Measurements from ENCODE around the gene TMEM123. TPM values are rescaled to one million over a fixed set of nuclear protein-coding genes. Genes with fewer than 3 reads are reported as not detected.
A peak's percentile ranks its signal among the peaks of the same experiment; 100 is the strongest.
"Not testable (repeated sequence)": the region's sequence is repeated elsewhere in the genome, so short reads cannot be mapped to it uniquely, and the experiment has no call there.

TMEM123 gene
- polyA plus RNA-seq, 3 donors: 210 to 283 (median 274) TPM

DNA sequence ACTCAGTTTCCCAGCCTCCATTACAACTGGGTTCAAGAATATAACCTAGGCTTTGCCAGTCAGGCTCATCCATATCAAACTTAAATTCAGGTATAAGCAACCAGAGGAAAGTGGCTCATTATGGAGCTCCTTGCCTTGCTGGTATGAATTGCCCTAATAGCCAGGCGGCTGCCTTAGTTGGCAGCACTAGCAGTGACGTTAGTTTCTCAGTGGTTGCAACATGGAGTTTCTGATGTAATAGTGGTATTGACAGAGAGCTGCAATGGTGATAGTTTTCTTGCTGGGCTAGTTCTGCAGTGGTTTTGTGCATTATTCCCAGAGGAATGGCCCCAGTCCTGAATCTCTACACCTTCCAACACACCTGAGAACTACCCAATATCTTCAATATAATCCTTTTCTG is 3.8 kb upstream of the TMEM123 start:
- no peak for DNase-seq

DNA sequence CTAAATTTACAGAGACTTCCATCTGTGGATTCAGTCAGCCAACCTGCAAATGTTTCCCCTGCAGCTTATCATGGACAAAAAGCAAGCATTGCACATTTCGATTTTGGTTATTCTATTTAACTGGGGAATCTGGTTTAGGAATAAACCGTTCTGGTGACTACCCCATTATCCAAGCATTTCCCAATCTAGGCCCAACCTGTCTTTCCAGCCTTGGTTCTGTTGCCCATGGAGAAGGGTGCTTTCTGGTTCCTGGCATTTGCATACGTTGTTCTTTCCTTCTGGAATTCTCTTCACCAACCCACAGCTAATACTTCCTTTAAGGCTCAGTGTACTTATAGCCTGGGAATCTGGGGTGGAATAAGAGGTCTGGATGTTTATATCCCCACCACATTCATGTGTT is 1.4 kb upstream of the TMEM123 start:
- DNase-seq: no peak

DNA sequence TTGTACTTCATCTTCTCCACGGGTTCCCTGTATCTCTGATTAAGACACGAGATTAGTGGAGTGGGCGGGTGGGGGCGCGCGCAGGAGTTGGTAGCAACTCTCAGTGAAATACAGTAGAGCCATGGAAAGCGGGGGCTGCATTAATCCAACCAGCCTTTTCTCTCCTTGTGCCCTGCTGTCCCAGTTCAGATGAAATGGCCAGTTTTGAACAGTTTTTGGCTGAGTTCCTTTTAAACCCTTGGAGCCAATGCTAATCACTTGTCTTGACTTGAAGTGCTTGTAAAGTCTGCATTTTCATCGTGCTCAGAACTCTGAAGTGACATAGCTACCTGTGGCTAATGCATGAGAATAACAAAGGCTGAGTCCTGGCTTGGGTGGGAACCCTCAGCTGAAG is 734 bp upstream of the TMEM123 start:
- DNase-seq: no peak

DNA sequence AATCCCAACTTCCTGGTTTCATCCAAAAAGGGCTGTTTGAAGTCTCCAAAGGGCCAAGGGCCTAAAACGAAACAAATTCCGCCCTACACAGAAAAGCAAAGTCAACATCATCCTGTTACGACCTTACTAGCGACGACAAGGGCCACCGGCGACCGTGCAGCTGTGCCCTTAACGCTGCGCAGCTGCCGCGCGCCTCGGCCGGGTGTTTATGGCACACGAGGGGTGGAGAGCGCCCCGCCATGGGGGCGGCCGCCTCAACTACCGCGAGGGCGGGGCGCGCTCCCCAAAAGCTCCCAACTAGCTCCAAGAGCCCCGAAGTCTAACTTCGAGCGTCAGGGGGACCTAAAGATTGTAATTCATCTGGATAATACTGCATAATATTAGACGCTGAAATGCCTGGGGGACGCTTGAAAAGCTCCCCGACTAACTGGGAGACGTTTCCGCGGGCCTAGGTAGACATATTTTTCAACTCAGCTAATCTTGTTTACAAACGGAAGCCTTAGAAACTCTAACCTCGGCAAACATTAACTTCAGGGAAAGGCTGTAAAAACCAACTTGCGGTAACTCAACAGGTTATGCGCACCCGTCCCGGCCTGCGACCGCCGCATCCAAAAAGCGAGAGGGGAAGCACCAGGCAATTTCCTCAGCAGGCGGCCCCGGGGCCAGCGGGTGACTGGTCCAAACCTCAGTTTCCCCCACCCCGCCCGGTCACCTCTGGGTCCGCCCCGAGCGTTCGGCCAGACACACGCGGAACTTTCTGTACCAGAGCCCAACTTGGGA is 694 bp downstream of the TMEM123 start:
- peak; percentile 73 for DNase-seq

DNA sequence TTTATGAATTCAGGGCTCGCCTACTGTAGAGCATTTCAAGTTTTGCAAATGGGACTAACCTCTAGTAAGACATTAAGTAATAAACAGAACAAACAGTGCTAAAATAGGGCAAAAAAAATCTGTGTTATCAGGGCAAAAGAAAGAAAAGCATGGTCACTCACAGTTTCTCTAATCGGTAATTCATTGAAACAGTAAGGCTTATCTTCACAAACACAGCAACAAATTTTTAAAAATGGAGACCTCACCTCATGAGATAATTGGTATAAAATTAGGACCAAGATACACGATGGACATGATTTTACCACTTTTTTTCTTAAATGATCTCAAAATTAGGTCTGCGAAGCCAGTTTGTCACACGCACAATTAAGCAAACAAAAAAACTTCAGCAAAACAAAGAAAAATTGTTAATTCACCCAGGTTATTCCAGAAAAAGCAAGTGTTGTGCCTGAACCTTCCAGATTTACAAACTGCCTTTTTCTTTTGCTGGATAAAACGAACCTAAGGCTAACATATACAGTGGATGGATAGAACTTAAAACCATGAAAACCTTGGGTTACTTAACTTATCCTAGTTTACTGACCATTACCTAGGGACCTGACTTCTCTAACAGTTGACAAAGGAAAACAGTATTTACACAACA is 1.4 kb downstream of the TMEM123 start:
- no peak for DNase-seq

DNA sequence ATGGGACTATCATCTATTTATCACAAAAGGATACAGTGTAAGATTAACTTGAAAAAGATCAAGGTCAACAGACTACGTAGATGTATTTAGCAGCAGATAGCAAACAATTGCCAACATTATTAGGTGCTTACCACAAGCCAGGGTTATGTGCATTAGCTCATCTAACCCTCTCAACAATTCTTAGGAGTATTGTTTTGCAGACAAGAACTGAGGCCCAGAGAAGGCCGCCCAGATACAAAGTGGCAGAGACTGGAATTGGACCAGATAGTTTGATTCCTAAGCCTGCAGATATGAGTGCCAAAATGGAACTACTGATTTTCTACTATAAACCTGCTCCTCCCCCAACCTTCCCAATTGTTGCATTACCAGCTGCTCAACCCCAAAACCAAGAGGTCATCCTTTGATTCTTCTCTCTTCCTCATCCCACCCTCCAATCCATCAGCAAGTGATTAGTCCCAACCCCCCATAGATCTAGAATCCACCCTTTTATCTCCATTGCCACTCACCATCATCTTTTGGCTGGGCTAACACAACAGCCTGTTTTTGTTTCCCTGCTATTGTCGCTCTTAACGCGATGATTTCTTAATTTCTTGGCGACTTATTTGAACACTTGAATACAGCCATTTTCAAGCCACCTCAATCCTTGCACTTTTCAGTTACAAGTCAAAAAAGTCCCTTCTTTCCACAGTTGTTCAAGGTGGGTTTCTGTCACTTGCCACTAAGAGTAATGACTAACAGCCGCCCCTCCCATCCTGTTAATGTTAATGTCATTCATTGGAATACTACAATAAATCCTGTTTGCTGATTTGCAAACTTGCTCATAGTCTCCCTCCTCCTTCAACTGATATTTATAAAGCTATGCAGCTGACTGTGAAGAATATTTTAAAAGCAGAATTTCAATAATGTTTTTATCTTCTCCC is 2.7 kb downstream of the TMEM123 start:
- no peak for DNase-seq

DNA sequence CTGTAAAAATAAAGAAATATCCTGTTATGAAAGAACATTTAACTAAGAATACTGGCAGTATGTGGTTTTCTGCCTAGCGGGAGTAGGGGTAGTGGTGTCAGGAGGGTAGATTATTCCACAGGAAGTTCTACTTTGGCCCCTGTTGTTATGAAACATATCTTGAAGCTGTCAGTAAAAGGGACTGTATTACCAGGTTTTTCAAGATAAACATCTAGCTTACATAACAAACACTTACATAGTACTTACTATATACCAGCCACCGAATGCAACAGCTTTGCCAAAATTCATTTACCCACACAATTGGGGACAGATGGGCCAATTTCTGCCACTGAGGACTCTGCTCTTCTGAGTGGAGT is 3.7 kb downstream of the TMEM123 start:
- DNase-seq: no peak

DNA sequence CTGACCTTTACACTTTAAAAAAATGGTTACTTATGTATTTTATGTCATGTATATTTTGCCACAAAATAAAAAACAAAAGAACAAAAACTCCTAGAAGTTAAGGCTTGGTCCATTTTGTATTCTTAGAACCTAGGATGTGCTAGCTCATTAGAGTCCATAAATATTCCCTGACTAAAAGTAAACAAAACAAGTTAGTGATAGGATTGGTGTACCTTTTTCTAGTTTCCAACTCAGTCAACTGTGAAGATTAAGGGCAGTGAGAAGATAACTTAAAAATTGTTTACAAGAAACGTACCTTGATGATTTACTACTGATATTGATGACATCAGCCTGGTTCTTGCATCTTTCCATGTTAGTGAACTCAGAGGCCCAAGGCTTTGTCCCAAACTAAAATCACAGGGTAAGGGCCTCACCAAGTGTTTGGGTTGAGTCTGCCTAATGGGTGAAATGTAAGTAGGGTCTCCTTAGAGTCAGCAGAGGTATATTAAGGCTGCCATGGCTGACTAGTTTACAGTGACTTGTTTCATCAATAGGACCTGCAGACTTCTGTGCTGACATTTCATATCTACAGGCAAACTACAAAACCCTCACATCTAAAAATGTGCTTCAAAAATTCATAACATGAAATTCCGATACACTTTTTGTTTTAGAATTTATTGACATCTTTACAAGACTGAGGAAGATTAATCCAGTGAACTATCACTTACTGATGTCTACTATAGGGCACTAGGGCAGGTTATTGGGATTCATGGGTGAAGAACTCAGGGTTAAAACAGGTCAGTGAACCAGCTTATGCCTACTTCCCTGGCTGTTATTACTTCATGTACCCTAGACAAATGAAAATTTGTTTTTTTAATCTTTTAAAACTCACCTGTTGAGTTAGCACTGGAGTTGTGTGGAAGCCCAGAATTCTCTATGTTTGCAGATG is 4.4 kb downstream of the TMEM123 start:
- no peak for DNase-seq

DNA sequence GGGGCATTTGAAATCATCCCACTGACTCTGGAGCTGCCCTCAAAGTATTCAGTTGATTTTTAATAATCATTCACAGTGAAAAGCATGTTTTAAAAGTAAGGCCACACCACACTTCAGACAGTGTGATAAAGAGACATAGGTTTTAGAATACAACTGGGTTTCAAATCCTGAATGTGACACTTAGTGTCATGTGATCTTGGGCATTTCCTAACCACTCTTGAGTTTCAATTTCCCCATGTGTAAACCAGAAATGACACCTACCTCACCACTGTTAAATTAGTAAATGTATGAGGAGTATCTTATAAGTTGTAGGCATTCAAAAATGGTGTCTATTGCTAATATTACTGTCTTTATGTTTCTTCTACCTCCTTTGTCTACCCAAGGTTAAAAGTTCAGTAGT is 5.4 kb downstream of the TMEM123 start:
- no peak for DNase-seq

DNA sequence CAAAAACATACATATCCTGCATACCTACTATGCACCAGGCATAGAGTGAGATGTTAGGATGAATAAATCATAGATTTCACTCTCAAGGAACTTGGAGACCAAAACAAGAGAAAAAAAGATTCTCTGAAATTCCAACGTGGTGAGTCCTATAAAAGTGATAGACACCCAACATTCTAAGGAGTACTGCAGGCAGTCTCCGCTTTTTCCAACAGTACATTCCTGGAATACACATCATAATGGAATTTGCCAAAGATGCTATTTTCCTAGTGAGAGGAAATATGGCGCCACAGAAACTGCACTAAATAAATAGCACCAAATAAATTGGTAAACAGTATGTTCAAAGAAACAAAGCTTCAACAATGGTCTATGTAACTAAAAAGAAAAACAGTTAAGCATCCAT is 6.0 kb downstream of the TMEM123 start:
- no peak for DNase-seq

DNA sequence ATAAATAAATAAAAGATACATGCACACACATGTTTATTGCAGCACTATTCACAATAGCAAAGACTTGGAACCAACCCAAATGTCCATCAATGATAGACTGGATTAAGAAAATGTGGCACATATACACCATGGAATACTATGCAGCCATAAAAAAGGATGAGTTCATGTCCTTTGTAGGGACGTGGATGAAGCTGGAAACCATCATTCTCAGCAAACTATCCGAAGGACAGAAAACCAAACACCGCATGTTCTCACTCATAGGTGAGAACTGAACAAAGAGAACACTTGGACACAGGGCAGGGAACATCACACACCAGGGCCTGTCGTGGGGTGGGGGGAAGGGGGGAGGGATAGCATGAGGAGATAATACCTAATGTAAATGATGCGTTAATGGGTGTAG is 7.9 kb downstream of the TMEM123 start:
- DNase-seq: not testable (repeated sequence)

DNA sequence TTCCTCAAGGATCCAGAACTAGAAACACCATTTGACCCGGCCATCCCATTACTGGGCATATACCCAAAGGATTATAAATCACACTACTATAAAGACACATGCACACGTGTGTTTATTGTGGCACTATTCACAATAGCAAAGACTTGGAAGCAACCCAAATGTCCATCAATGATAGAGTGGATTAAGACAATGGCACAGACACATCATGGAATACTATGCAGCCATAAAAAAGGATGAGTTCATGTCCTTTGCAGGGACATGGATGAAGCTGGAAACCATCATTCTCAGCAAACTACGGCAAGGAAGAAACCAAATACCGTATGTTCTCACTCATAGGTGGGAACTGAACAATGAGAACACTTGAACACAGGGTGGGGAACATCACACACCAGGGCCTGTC is 8.4 kb downstream of the TMEM123 start:
- DNase-seq: not testable (repeated sequence)

DNA sequence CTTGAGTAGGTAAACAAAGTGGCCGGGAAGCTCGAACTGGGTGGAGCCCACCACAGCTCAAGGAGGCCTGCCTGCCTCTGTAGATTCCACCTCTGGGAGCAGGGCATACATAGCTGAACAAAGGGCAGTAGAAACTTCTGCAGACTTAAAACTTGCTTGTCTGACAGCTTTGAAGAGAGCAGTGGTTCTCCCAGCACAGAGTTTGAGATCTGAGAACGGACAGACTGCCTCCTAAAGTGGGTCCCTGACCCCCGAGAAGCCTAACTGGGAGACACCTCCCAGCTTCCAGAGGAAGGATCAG is 13.6 kb downstream of the TMEM123 start:
- DNase-seq: not testable (repeated sequence)

DNA sequence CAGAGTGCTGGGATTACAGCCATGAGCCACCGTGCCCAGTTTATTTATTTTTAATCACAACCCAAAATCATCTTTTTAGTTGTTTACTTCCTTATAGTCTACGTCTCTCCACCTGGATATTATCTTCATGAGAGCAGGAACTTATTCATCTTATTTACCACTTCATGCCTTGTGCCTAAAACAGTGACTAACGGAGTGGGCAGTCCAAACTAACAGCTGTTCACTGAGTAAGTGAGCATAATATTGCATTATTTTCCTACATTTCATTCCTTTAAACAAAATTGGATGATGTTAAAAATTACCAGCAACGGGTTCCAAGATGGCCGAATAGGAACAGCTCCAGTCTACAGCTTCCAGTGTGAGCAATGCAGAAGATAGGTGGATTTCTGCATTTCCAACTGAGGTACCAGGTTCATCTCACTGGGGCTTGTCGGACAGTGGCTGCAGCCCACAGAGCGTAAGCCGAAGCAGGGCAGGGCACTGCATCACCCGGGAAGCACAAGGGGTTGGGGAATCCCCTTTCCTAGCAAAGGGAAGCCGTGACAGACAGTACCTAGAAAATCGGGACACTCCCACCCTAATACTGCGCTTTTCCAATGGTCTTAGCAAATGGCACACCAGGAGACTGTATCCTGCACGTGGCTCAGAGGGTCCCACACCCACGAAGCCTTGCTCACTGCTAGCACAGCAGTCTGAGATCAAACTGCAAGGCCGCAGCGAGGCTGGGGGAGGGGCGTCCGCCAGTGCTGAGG is 14.1 kb downstream of the TMEM123 start:
- DNase-seq: no peak

DNA sequence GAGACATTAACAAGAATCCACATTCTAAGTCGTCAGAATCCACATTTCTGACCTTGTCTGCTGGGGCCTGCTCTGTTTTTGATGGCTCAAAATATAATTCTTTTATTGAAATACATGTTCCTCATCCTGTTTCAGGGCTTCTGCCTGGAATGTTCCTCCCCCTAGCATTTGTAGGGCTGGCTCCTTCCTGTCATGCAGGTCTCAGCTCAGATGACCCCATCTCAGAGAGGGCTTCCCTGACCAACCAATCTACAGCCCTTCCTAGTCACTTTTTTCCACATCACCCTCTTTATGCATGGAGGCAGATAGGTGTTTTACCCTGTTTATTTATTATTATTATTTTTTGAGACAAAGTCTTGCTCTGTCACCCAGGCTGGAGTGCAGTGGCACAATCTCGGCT is 14.8 kb downstream of the TMEM123 start:
- no peak for DNase-seq

DNA sequence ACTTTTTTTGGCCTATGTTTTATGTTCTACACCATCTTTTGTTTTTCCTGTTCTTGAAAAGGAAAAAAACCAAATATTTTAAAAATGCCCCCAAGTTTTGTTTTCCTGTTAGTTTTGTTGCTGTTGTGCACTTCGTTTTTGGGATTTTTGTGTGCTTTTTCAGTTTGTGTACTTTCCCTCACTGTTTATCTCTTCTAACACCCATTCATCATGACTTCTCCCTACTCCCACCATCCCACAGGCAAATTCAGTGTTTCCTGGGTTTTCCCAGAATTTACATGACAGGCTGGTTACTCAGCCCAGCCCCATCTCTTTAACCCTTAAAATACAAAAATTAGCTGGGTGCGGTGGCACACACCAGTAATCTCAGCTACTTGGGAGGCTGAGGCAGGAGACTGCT is 15.6 kb downstream of the TMEM123 start:
- no peak for DNase-seq

DNA sequence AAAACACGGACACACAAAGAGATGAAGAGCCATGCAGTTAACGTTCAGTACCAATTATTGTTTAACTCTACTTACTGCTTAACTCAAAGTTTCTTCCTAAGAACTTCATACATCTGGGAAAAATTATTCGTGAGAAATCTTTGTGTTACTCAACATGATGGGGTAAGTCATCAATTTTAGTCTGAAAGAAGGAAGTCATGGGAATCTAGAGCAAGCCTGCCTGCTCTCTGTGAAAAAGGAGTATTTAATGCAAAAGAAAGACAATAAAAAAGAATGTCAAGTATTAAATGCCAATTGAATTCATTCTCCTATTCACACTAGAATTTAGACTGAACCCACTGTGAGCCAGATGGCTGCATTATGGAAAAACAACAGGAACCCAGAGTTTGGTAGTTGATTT is 16.0 kb downstream of the TMEM123 start:
- DNase-seq: no peak

DNA sequence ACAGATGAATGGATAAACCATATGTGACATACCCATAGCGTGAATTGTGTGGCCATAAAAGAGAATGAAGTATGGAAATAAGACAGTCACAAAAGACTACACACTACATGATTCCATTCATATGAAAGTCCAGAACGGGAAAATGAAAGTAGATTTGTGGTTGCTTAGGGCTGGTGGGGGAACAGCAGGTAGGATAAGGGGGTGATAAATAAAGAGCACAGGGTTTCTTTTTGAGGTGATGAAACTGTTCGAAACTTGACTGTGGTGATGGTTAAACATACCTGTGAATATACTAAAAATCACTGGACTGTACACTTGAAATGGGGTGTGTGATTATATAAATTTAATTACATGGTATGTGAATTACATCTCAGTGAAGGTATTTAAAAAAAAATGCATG is 16.9 kb downstream of the TMEM123 start:
- no peak for DNase-seq

DNA sequence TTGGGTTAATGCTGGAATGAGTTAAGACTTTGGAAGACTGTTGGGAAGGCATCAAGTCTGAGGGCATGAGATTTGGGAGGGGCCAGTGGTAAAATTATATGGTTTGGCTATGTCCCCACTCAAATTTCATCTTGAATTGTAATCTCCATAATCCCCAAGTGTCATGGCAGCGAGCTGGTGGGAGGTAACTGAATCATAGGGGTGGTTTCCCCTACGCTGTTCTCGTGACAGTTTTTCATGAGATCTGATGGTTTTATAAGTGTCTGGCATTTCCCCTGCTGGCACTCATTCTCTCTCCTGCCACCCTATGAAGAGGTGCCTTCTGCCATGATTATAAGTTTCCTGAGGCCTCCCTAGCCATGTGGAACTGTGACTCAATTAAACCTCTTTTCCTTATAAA is 19.0 kb downstream of the TMEM123 start:
- not testable (repeated sequence) for DNase-seq

DNA sequence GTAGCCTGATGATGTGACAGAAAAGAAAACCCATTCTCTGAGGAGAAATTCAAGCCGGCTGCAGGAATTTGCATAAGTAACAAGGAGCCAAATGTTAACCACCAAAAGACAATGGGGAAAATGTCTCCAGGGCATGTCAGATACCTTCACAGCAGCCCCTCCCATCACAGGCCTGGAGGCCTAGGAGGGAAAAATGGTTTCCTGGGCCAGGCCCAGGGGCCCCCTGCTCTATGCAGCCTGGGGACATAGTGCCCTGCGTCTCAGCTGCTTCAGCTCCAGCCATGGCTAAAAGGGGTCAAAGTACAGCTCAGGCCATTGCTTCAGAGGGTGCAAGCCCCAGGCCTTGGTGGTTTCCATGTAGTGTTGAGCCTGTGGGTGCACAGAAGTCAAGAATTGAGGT is 20.0 kb downstream of the TMEM123 start:
- DNase-seq: not testable (repeated sequence)

DNA sequence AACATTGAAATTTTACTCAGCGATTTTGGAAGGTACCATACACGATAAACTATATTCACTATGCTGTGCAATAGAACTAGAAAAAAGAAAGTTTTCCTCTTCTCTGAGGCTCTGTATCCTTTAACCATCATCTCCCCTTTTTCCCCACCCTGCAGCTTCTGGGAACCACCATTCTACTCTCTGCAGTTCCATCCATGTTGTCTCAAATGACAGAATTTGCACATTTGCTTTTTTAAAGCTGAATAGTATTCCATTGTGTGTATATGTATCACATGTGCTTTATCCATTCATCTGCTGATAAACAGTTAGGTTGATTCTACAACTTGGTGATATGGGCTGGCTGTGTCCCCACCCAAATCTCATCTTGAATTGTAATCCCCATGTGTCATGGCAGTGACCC is 21.2 kb downstream of the TMEM123 start:
- DNase-seq: no peak

Data from renal pelvis (tissue), 4 donors.